BLaER1 (cell line): ENCODE measurements around the gene COX7A2L.

Experiments
- H3K27ac ChIP-seq: shearing (Covaris generic); formaldehyde crosslinking; 2 replicates; pipeline ENCODE4 v1.8.1; 2022
- H3K27me3 ChIP-seq: shearing (Covaris generic); formaldehyde crosslinking; 2 replicates; pipeline ENCODE4 v1.8.1; 2022
- H3K36me3 ChIP-seq: shearing (Covaris generic); formaldehyde crosslinking; 2 replicates; pipeline ENCODE4 v1.8.1; 2022
- H3K4me1 ChIP-seq: shearing (Covaris generic); formaldehyde crosslinking; 2 replicates; pipeline ENCODE4 v1.8.1; 2022
- H3K4me2 ChIP-seq: shearing (Covaris generic); formaldehyde crosslinking; 2 replicates; pipeline ENCODE4 v1.8.1; 2022
- H3K4me3 ChIP-seq: shearing (Covaris generic); formaldehyde crosslinking; 2 replicates; pipeline ENCODE4 v1.8.1; 2022
- H3K9ac ChIP-seq: shearing (Covaris generic); formaldehyde crosslinking; 2 replicates; pipeline ENCODE4 v1.8.1; 2022
- H3K9me3 ChIP-seq: shearing (Covaris generic); formaldehyde crosslinking; 2 replicates; pipeline ENCODE4 v1.8.1; 2022
- H4K20me1 ChIP-seq: shearing (Covaris generic); formaldehyde crosslinking; 2 replicates; pipeline ENCODE4 v1.8.1; 2022
- Cebpa-rat ChIP-seq: shearing (Covaris generic); IDR thresholded peaks from 2 replicates; pipeline ENCODE4 v1.8.1; 2022

The COX7A2L gene

GRCh38 chr2:42334220-42334619 is 26.8 kb downstream of the COX7A2L start:
- H3K4me2 ChIP-seq: no peak overlapping the region
- no peak for TF ChIP-seq Cebpa-rat
- H4K20me1 ChIP-seq: peaks cover 8% of the 10 kb centered on the region; the same call in 1 of the 2 replicates
- no peak overlapping the region for H3K27ac ChIP-seq
- no peaks in the 10 kb centered on the region for H3K27me3 ChIP-seq
- no peak overlapping the region for H3K9ac ChIP-seq
- peaks cover 8% of the 10 kb centered on the region for H3K4me1 ChIP-seq
- H3K36me3 ChIP-seq: peaks cover 91% of the 10 kb centered on the region
- no peak overlapping the region for H3K4me3 ChIP-seq
- no peaks in the 10 kb centered on the region for H3K9me3 ChIP-seq

- Histone ChIP-seq H3K36me3 (peaks cover 88% of the 10 kb centered on the region), H3K27ac (no peak overlapping the region)
Measured at GRCh38 chr2:42333579-42333978, 27.4 kb downstream of the COX7A2L start.

GRCh38 chr2:42332575-42332974 is 28.4 kb downstream of the COX7A2L start:
- Histone ChIP-seq H3K9me3 (no peaks in the 10 kb centered on the region), H3K27me3 (no peaks in the 10 kb centered on the region), H3K4me3 (no peak overlapping the region), H3K36me3 (peaks cover 78% of the 10 kb centered on the region), H3K4me1 (peaks cover 8% of the 10 kb centered on the region), H3K4me2 (no peak overlapping the region), H3K27ac (no peak overlapping the region), H4K20me1 (no peaks in the 10 kb centered on the region), H3K9ac (no peak overlapping the region)
- TF ChIP-seq Cebpa-rat: no peak

More at GRCh38 chr2:42333579-42333978, 27.4 kb downstream of the COX7A2L start:
- Histone ChIP-seq H3K4me3 (no peak overlapping the region), H3K27me3 (no peaks in the 10 kb centered on the region), H3K9me3 (no peaks in the 10 kb centered on the region), H3K4me2 (no peak overlapping the region), H3K4me1 (peaks cover 8% of the 10 kb centered on the region), H4K20me1 (peaks cover 2% of the 10 kb centered on the region; the same call in 1 of the 2 replicates), H3K9ac (no peak overlapping the region)
- TF ChIP-seq Cebpa-rat: no peak

- H3K27me3 ChIP-seq: no peaks in the 10 kb centered on the region
- no peaks in the 10 kb centered on the region for H3K9me3 ChIP-seq
- H3K36me3 ChIP-seq: peaks cover 71% of the 10 kb centered on the region
- no peak overlapping the region for H3K4me2 ChIP-seq
- no peak for TF ChIP-seq Cebpa-rat
- no peak overlapping the region for H3K4me3 ChIP-seq
- no peak overlapping the region for H3K27ac ChIP-seq
- H3K9ac ChIP-seq: no peak overlapping the region
- no peaks in the 10 kb centered on the region for H4K20me1 ChIP-seq
- peaks cover 8% of the 10 kb centered on the region for H3K4me1 ChIP-seq
Measured at GRCh38 chr2:42331569-42332284, 29.3 kb downstream of the COX7A2L start.

- no peak overlapping the region for H3K4me2 ChIP-seq
- peaks cover 53% of the 10 kb centered on the region for H3K36me3 ChIP-seq
- H4K20me1 ChIP-seq: no peaks in the 10 kb centered on the region
Measured at GRCh38 chr2:42329736-42330135, 31.3 kb downstream of the COX7A2L start.

GRCh38 chr2:42328923-42329322 is 32.1 kb downstream of the COX7A2L start:
- Histone ChIP-seq H3K9me3 (no peaks in the 10 kb centered on the region), H3K4me2 (no peak overlapping the region), H3K4me3 (no peak overlapping the region), H3K27me3 (no peaks in the 10 kb centered on the region), H3K4me1 (0 out of 2 replicates have a peak, but pooled peaks cover under 1% of the 10 kb centered on the region), H4K20me1 (no peaks in the 10 kb centered on the region), H3K9ac (no peak overlapping the region), H3K36me3 (peaks cover 44% of the 10 kb centered on the region), H3K27ac (no peak overlapping the region)
- no peak for TF ChIP-seq Cebpa-rat

More at GRCh38 chr2:42329736-42330135, 31.3 kb downstream of the COX7A2L start:
- H3K27me3 ChIP-seq: no peaks in the 10 kb centered on the region
- peaks cover 8% of the 10 kb centered on the region for H3K4me1 ChIP-seq
- no peak for TF ChIP-seq Cebpa-rat
- H3K4me3 ChIP-seq: no peak overlapping the region
- H3K27ac ChIP-seq: no peak overlapping the region
- no peak overlapping the region for H3K9ac ChIP-seq
- no peaks in the 10 kb centered on the region for H3K9me3 ChIP-seq

GRCh38 chr2:42328148-42328833 is 32.7 kb downstream of the COX7A2L start:
- H3K9ac ChIP-seq: no peak overlapping the region
- no peaks in the 10 kb centered on the region for H3K27me3 ChIP-seq
- H4K20me1 ChIP-seq: no peaks in the 10 kb centered on the region
- no peak for TF ChIP-seq Cebpa-rat
- no peaks in the 10 kb centered on the region for H3K9me3 ChIP-seq
- H3K27ac ChIP-seq: no peak overlapping the region
- H3K4me1 ChIP-seq: no peaks in the 10 kb centered on the region
- no peak overlapping the region for H3K4me3 ChIP-seq
- peaks cover 38% of the 10 kb centered on the region for H3K36me3 ChIP-seq
- no peak overlapping the region for H3K4me2 ChIP-seq

GRCh38 chr2:42327125-42327524 is 33.9 kb downstream of the COX7A2L start:
- Histone ChIP-seq H3K4me1 (no peaks in the 10 kb centered on the region), H4K20me1 (no peaks in the 10 kb centered on the region), H3K9ac (no peak overlapping the region), H3K9me3 (no peaks in the 10 kb centered on the region), H3K4me3 (no peak overlapping the region), H3K4me2 (no peak overlapping the region), H3K27ac (no peak overlapping the region), H3K36me3 (peaks cover 27% of the 10 kb centered on the region), H3K27me3 (no peaks in the 10 kb centered on the region)
- no peak for TF ChIP-seq Cebpa-rat

- Histone ChIP-seq H3K9me3 (no peaks in the 10 kb centered on the region), H3K4me2 (no peak overlapping the region), H3K4me3 (no peak overlapping the region), H4K20me1 (no peaks in the 10 kb centered on the region), H3K9ac (no peak overlapping the region), H3K4me1 (no peaks in the 10 kb centered on the region), H3K27me3 (no peaks in the 10 kb centered on the region), H3K36me3 (peaks cover 26% of the 10 kb centered on the region), H3K27ac (no peak overlapping the region)
- no peak for TF ChIP-seq Cebpa-rat
Measured at GRCh38 chr2:42325609-42326008, 35.4 kb downstream of the COX7A2L start.

- no peak overlapping the region for H3K9ac ChIP-seq
- no peak for TF ChIP-seq Cebpa-rat
- no peaks in the 10 kb centered on the region for H3K9me3 ChIP-seq
- no peak overlapping the region for H3K27ac ChIP-seq
- H3K36me3 ChIP-seq: peaks cover 20% of the 10 kb centered on the region
- no peaks in the 10 kb centered on the region for H4K20me1 ChIP-seq
- H3K4me3 ChIP-seq: no peak overlapping the region
- H3K4me2 ChIP-seq: no peak overlapping the region
- no peaks in the 10 kb centered on the region for H3K27me3 ChIP-seq
- no peaks in the 10 kb centered on the region for H3K4me1 ChIP-seq
Measured at GRCh38 chr2:42324949-42325348, 36.1 kb downstream of the COX7A2L start.
